HL-60/S4 treated with retinoic acid at 250 ng/mL for 4 days and 3 days (cell line): ENCODE results near the gene ZNF76.
"Not testable (repeated sequence)": the region's sequence is repeated elsewhere in the genome, so short reads cannot be mapped to it uniquely, and the experiment has no call there.

ENCODE experiments used
- in situ Hi-C: fragments of 300-500 bp; cut with MboI; formaldehyde crosslinking; loops from 2 replicates; pipeline ENCODE4 v1.7.0; 2022; ENCODE audit warnings: low sequenced_read_pairs

Gene ZNF76

DNA sequence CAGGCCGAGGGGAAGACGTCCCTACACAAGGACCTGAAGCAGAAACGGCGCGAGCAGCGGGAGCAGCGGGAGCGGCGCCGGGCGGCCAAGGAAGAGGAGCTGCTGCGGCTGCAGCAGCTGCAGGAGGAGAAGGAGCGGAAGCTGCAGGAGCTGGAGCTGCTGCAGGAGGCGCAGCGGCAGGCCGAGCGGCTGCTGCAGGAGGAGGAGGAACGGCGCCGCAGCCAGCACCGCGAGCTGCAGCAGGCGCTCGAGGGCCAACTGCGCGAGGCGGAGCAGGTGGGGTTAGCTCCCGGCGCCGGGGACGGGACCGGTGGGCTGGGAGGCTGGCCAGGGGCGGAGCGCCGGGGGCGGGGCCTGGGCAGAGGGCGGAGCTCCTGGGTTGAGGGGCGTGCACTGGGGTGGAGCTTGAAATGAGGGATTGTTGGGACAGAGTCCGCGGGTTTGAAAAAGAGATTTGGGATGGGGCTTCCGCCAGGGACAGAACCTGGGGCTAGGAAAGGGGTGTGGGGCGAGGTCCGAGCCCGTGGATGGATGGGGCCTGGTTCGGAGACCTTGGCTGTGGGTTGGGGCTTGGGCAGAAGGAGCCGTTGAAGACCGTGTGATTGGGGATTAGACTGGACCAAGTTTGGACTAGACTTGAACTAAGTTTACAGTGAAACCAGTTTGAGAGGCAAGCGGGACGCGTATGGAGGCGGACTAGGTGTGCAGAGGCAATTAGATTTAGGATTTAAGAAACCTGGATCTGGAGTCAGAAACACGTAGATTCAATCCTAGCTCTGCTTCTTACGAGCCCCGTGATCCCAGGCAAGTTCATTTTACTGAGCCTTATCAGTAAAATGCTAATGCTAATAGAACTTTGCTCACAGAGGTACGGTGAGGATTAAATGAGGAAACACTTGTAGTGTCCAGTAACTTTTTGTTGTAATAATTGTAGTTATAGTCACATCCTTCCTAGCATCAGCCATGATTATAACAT lies 58.9 kb downstream of the ZNF76 start:
- in situ Hi-C loops = no loop called here

DNA sequence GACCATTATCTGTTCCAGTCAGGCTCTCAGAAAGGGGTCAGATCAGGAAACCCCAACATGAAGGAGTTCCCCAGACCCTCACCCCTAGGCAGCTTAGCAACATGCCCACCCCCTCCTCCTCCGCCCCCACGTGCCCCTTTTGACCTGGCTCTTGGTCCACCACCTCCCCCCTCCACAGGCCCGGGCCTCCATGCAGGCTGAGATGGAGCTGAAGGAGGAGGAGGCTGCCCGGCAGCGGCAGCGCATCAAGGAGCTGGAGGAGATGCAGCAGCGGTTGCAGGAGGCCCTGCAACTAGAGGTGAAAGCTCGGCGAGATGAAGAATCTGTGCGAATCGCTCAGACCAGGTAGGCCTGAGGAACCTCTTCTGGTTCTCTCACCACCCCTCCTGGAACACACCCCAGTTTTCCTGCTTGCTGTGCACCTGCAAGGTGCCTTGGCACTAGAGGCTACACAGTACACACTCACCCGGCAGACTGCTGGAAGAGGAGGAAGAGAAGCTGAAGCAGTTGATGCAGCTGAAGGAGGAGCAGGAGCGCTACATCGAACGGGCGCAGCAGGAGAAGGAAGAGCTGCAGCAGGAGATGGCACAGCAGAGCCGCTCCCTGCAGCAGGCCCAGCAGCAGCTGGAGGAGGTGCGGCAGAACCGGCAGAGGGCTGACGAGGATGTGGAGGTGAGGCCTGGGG lies 60.0 kb downstream of the ZNF76 start:
- in situ Hi-C loops = no loop called here

DNA sequence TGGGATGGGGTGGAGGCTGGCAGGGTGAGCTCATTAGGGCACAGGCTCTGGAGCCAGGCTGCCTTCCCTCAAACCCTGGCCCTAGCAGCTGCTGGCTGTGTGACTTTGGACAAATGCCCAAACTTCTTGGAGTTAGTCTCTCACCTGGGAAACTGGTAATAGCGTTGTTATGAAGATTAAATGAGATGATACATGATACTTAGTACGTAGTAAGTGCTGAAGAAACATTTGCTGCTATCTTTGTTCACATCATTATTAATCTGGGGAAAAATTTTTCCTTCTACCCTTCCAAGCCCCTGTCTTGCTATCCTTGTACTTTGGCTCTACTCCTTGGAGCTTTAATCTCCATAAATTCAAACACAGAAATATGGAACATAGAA lies 60.5 kb downstream of the ZNF76 start:
- in situ Hi-C loops = no loop called here

DNA sequence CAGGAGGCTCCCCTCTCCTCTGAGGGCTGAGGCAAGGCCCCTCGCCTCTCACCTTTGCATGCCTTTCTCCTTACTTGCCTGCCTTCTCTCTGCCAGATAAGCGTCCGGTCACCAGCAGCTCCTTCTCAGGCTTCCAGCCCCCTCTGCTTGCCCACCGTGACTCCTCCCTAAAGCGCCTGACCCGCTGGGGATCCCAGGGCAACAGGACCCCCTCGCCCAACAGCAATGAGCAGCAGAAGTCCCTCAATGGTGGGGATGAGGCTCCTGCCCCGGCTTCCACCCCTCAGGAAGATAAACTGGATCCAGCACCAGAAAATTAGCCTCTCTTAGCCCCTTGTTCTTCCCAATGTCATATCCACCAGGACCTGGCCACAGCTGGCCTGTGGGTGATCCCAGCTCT lies 61.6 kb downstream of the ZNF76 start:
- in situ Hi-C loops = no loop called here

DNA sequence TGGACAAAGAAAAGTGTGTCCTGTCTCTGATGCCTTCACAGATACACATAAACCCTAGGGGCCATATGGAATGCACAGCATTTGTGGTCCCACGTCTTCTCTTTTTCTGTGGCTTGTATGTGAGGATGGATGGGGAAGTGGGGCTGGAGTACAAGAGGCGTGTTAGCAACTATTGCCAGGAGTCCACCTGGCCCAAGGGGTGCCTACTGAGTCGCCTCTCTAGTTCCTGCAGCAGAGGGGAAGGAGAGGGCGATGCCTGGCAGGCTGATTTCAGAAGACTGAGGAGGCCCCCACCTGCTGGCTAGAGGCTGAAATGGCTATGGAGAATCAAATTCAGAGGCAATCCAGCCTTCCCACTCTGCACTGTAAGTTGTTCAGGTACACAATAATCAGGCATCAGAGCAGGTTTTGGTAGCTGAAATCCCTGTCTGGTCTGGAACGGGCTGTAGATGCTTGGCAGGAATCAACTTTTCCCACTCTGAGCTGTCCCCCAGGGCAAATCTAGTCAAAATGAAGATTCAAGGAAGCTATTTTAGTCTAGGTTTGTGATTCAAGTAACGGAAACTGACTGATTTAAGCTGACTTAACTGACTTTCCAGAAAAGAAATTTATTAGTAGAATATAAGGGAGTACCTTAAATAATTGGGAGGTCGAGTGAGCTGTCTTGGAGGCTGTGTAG lies 68.0 kb downstream of the ZNF76 start:
- in situ Hi-C loops = no loop called here

DNA sequence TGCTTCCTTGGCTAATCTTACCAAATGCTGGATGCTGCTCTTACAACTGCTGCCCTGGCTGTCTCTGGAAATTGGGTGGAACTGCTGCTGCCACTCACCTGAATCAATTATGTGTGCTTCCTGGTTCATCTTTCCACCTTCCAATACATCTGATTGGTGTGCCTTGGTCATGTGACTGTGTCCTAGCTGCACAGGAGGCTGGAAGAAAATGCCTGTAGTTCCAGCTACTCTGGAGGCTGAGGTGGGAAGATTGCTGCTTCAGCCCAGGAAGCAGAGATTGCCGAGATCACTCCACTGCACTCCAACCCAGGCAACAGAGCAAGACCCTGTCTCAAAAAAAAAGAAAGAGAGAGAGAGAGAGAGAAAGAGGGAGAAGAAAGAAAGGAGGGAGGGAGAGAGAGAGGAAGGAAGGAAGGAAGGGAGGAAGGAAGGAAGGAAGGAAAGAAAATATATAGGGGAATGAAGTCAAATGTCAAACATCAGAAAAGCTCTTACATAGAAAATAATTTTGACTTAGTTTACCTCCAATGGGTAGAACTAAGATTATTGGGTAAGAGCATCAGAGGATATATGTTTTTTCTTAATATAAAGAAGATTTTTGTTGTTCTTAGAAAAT lies 68.7 kb downstream of the ZNF76 start:
- in situ Hi-C loops = no loop called here

DNA sequence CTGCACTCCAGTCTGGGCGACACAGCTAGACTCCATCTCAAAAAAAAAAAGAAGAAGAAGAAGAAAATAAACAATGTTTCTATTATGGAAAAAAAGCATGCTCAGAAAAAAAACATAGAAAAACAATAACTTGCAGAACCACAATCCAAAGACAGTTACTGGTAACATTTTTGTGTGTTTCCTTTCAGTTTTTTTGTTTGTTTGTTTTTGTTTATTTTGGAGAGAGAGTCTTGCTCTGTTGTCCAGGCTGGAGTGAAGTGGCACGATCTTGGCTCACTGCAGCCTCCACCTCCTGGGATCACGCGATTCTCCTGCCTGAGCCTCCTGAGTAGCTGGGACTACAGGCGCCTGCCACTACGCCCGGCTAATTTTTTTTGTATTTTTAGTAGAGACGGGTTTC lies 69.4 kb downstream of the ZNF76 start:
- in situ Hi-C loops = not testable (repeated sequence)

DNA sequence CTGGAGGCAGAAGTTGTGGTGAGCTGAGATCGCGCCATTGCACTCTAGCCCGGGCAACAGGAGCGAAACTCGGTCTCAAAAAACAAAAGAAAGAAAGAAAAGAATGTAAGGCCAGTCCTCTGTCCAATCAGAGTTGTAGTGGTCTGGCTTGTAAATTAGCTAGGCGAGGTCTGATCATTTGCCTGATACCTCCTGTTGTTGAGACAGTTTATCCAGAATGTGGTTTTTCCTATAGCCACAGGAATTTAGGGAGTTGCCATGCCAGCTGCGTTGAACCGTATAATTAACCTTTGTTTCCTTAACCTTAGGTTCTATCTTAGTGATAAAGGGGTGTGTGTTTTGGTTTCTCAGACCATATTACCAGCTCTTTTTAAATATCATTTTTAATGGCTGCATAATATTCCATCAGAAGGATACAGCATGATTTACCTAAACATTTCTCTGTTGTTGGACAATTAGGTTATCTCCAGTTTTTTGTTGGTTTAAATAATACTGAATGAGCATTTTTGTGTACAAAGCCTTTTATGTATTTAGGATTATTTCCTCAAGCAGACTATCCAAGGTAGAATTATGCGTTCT lies 71.1 kb downstream of the ZNF76 start:
- in situ Hi-C loops = no loop called here

DNA sequence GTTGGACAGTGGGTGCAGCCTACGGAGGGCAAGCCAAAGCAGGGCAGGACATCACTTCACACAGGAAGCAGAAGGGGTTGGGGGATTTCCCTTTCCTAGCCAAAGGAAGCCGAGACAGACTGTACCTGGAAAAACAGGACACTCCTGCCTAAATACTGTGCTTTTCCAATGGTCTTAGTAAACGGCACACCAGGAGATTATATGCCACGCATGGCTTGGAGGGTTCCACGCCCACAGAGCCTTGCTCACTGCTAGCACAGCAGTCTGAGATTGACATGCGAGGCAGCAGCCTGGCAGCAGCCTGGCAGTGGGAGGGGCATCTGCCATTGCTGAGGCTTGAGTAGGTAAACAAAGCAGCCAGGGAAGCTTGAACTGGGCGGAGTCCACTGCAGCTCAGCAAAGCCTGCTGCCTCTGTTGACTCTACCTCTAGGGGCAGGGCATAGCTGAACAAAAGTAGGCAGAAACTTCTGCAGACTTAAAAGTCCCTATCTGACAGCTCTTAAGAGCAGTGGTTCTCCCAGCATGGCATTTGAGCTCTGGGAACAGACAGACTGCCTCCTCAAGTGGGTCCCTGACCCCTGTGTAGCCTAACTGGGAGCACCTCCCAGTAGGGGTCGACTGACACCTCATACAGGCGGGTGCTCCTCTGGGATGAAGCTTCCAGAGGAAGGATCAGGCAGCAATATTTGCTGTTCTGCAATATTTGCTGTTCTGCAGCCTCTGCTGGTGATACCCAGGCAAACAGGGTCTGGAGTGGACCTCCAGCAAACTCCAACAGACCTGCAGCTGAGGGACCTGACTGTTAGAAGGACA lies 72.7 kb downstream of the ZNF76 start:
- in situ Hi-C loops = not testable (repeated sequence)

DNA sequence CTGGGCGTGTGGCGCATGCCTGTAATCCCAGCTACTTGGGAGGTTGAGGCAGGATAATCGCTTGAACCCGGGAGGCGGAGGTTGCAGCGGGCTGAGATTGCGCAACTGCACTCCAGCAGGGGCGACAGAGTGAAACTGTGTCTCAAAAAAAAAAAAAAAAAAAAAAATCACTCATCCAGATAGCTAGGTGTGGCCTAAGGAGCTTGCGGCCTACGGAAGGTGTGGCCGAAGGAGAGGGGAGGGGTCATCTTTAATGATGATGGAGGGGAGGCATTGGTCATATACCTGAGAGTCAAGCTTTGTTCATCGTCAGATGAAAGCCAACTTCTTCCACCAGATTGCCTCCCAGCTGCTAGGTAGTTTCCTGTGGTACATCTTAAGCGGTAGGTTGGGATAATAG lies 82.0 kb downstream of the ZNF76 start:
- in situ Hi-C loops = loop anchor here (10.0 kb wide), 1 partner anchor 103 kb away; no protein-coding TSS in a partner anchor

DNA sequence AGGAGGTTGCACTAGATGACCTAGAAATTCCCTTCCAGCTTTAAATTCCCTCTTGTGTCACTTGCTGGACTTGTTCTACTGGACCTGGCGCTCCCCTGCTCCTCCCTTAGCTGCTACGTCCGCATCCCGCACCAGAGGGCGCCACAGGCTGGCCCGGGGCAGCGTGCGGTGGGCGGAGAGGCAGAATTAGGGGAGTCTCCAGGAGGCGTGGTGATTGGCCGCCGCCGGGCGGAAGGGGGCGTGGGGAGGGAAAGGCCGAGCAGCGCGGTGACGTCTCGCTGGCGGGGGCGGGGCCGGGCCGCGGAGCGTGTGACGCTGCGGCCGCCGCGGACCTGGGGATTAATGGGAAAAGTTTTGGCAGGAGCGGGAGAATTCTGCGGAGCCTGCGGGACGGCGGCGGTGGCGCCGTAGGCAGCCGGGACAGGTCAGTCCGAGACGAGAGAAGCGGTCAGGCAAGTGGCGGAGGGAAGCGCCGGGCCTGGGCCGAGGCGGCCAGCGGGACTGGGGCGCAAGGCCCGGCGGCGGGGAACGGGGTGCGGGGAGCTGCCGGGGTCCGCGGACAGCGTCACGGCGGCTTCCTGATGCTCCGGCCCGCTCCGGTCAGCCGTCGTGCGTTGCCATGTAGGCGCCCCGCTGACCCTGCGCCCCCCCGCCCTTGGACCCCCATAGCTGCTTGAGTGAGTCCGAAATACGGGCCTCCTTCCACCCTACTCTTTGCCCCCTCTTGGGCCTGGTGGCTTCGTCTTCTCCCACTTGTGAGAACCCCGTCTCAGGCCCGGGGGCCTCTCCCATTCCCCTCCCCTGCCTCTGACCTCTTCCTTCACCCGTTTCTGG lies 82.9 kb downstream of the ZNF76 start, which contains the start of gene PPARD:
PPARD (plus strand) TSS at position 301 of the 834 bp plus-strand sequence. CDS start 68,530 bp downstream, outside the sequence.
- in situ Hi-C loops = loop anchor here (10.0 kb wide), 1 partner anchor 102 kb away; no protein-coding TSS in a partner anchor

DNA sequence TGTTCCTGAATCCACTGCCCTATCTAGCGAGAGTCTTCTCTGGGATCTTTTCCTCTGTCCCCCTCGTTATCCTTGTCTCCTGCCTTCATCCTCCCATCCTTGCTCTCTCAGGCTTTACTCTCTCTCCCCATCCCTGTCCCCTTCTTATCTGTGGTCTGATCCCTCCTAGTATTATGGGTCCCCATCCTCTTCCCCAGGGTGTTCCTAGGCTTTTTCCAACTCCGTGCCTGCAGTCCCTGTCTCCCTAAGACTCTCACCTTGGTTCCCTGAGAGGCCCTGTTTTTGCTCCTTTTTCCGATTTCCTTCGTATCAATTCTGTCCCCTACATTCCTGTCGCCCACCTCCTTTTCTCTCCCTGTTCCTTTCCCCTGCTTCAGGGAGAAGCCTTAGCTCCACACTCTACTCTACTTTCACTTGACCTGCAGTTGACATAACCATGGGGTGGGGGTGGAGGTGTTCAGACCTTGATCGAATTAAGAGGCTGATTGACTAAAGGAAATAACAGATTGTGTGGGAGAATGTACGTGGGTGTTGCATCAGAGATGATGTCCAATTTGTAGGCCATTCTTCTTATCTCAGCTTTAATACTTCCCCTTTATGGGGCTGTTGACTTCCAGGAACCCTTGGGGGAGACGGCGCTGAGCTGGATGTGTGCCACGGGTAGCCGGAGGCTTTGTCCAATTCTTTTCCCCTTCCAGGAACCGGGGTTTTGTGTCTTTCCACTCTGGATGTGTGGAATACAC lies 83.7 kb downstream of the ZNF76 start:
- in situ Hi-C loops = loop anchor here (10.0 kb wide), 1 partner anchor 102 kb away; no protein-coding TSS in a partner anchor

DNA sequence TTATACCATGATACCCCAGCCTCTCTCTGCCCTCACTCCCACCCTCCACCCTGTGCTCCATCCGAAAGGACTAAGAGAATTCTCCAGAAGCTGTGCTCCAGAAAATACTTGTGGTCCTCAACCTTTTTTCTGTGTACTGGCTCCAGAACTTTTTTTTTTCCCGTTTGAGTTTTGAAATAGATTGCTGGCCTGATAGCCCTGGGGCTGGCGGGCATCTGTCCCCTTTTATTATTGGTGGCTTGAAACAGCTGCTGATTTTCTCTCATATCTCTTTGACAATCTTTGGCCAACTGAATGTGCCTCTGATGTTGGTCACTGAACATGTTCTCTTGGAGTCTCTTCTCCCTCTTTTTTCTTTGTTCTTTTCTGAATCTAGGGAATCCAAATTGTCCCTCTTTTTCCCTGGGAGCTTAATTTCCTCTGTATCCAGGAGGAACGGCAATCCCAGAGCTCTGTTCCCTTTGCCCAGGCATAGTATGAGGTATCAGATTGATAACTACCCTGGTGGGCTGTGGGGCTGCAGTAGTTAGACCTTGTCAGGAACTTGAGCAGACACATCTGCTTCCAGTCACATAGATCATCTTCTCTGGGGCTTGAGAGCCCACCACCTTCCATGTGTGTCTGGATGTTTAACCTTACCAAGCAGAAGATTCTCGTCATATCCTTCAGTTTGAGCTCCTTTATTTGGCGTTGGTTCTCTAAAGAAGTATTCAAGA lies 84.5 kb downstream of the ZNF76 start:
- in situ Hi-C loops = loop anchor here (10.0 kb wide), 1 partner anchor 101 kb away; no protein-coding TSS in a partner anchor
